GM18861 (cell line): ENCODE measurements around the gene SMDT1.
"Not testable (repeated sequence)": the region's sequence is repeated elsewhere in the genome, so short reads cannot be mapped to it uniquely, and the experiment has no call there.

Source experiments
- ATAC-seq: cut with Tn5 transposase; IDR thresholded peaks from one replicate; pipeline ENCODE4 v1.9.1; 2021; ENCODE audit not compliant: unreplicated experiment

Gene SMDT1

GRCh38 chr22:42070517-42071422 lies 8.7 kb upstream of the SMDT1 start, which contains the start of gene NAGA:
NAGA (minus strand) TSS chr22:42070812; CDS start chr22:42070297, 515 bp downstream.
- ATAC-seq = peak; percentile 80

GRCh38 chr22:42071508-42071907 lies 8.0 kb upstream of the SMDT1 start:
- not testable (repeated sequence) for ATAC-seq

GRCh38 chr22:42072606-42073330 lies 6.7 kb upstream of the SMDT1 start:
- ATAC-seq = no peak

GRCh38 chr22:42073621-42074041 lies 5.9 kb upstream of the SMDT1 start:
- no peak for ATAC-seq

- ATAC-seq = no peak
Measured at GRCh38 chr22:42074132-42074811, 5.2 kb upstream of the SMDT1 start, which contains the start of gene PHETA2. PHETA2 (plus strand) TSS chr22:42074248; CDS start chr22:42077294, 3,046 bp downstream.

GRCh38 chr22:42074846-42075676 lies 4.4 kb upstream of the SMDT1 start:
- no peak for ATAC-seq

- ATAC-seq = no peak
Measured at GRCh38 chr22:42076764-42077485, 2.6 kb upstream of the SMDT1 start.

- no peak for ATAC-seq
Measured at GRCh38 chr22:42077486-42078125, 1.9 kb upstream of the SMDT1 start.

- ATAC-seq = peak; percentile 13
Measured at GRCh38 chr22:42078469-42079318, 806 bp upstream of the SMDT1 start.

GRCh38 chr22:42080287-42080686 lies 787 bp downstream of the SMDT1 start:
- ATAC-seq = no peak

- no peak for ATAC-seq
Measured at GRCh38 chr22:42083119-42083518, 3.6 kb downstream of the SMDT1 start.

GRCh38 chr22:42084874-42085273 lies 5.4 kb downstream of the SMDT1 start:
- ATAC-seq = no peak

GRCh38 chr22:42086051-42086450 lies 6.6 kb downstream of the SMDT1 start:
- no peak for ATAC-seq

GRCh38 chr22:42090596-42091454 lies 11.3 kb downstream of the SMDT1 start, which contains the start of gene NDUFA6:
NDUFA6 (minus strand) TSS chr22:42090772; CDS start chr22:42090744, 28 bp downstream.
- ATAC-seq = peak; percentile 91

- no peak for ATAC-seq
Measured at GRCh38 chr22:42091455-42091782, 11.9 kb downstream of the SMDT1 start.

GRCh38 chr22:42101199-42101598 lies 21.7 kb downstream of the SMDT1 start:
- ATAC-seq = no peak

GRCh38 chr22:42104332-42104860 lies 24.9 kb downstream of the SMDT1 start:
- not testable (repeated sequence) for ATAC-seq
